ENCODE data around the gene VPS4B.
A peak's percentile ranks its signal among the peaks of the same experiment; 100 is the strongest.

The VPS4B gene

DNA sequence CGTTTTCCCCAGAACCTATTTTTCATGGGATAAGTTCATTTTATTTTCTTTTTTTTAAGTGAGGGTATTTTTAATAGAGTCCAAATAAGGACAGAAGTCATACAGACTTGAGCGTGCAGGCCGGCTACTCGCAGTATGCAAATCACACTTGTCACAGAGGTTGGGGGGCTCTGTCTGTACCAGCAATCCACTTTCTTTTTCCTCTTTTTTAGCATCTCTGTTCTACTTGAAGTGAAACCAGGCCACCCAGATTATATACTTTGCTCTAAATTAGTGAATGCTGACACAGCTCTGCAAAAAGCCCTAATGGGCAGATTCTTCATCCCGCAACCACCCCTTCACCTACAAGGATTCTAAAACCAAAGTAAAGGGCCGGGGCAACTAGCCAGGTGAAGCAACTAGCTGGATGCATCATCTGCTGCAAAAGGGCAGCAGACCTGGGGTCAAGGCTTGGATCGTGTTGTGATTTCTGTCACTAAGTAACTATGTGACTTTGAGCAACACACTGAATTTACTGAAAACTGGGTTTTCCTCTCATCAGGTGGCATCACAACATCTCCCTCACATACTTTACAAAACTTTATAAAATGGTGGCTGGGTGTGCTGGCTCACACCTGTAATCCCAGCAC is 73.7 kb downstream of the VPS4B start:
- no peak for DNase-seq (ENCODE audit: low read depth, low spot score)
- POLR2A ChIA-PET = no interaction called here
- TF ChIP-seq, protein P1, sequence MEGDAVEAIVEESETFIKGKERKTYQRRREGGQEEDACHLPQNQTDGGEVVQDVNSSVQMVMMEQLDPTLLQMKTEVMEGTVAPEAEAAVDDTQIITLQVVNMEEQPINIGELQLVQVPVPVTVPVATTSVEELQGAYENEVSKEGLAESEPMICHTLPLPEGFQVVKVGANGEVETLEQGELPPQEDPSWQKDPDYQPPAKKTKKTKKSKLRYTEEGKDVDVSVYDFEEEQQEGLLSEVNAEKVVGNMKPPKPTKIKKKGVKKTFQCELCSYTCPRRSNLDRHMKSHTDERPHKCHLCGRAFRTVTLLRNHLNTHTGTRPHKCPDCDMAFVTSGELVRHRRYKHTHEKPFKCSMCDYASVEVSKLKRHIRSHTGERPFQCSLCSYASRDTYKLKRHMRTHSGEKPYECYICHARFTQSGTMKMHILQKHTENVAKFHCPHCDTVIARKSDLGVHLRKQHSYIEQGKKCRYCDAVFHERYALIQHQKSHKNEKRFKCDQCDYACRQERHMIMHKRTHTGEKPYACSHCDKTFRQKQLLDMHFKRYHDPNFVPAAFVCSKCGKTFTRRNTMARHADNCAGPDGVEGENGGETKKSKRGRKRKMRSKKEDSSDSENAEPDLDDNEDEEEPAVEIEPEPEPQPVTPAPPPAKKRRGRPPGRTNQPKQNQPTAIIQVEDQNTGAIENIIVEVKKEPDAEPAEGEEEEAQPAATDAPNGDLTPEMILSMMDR (IDR thresholded peaks at IDR 0.05; ENCODE audit: insufficient read depth, low read length, missing control alignments) = no peak
- no peak overlapping the region for H3K4me3 ChIP-seq (ENCODE audit: low read depth, low read length)
- CTCF ChIA-PET = interaction anchor here (0.6 to 3.6 kb wide), 2 partner anchors 8 to 333 kb away, joined by 4 to 30 read pairs; no protein-coding TSS in a partner anchor

DNA sequence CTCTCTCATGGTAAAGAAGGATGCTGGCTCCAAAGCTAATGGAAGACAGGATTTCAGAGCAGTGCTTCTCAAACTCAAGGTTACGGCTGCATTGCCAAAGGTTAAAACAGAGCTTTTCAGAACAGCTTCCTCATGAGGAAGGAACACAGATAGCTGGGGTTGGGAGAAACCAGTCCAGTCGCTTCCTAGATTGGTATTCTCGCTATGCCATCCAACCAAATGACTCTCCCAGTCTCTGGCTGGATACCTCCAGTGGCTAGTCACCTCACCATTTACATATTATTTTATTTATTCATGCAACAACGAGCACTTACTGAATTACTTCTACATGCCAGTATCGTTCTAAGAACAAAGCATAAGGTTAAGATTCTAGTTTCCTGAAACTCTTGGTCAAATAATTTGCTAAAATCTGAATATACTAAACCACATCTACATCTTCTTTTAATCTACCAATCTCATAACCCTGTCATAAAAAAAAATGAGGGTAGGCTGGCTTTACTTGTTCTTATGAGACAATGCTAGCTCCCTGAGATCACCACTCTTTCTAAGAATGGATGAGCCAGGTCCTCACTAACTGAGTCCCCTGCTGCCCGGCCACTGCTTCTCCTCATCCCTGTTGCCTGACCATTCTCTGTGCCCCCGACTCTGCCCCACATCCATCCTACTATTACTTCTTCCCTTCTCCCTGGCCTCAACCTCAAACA is 75.6 kb downstream of the VPS4B start:
- TF ChIP-seq, protein P1 (IDR thresholded peaks at IDR 0.05; ENCODE audit: insufficient read depth, low read length, missing control alignments) = no peak
- POLR2A ChIA-PET = no interaction called here
- CTCF ChIA-PET = interaction anchor here (1.3 kb wide), 1 partner anchor 93 kb away, joined by 4 read pairs; no protein-coding TSS in a partner anchor
- no peak overlapping the region for H3K4me3 ChIP-seq (ENCODE audit: low read depth, low read length)
- no peak for DNase-seq (ENCODE audit: low read depth, low spot score)

DNA sequence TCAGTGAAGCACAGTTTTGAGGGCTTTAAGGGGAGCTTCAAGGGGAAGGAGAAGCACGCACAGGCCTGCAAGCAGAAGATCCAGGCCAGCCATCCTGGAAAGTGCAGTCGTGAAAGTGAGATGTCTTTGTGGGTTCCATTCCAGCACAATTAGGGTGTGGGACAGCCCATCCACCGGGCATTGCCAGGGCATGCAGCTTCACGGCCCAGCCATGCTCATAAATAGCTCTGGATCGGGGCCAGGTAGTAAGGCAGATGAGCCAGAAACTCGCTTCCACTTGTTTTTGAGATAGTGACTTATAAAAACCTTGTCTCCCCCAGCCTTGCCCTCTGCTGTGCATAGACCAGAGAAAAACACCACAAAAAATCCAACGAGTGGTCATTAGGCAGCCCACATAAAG is 76.2 kb downstream of the VPS4B start:
- DNase-seq (ENCODE audit: low read depth, low spot score) = no peak
- H3K4me3 ChIP-seq (ENCODE audit: low read depth, low read length) = no peak overlapping the region
- ChIA-PET CTCF (interaction anchor here (1.3 kb wide), 1 partner anchor 94 kb away, joined by 4 read pairs; no protein-coding TSS in a partner anchor), POLR2A (no interaction called here)
- TF ChIP-seq, protein P1 (IDR thresholded peaks at IDR 0.05; ENCODE audit: insufficient read depth, low read length, missing control alignments) = no peak

DNA sequence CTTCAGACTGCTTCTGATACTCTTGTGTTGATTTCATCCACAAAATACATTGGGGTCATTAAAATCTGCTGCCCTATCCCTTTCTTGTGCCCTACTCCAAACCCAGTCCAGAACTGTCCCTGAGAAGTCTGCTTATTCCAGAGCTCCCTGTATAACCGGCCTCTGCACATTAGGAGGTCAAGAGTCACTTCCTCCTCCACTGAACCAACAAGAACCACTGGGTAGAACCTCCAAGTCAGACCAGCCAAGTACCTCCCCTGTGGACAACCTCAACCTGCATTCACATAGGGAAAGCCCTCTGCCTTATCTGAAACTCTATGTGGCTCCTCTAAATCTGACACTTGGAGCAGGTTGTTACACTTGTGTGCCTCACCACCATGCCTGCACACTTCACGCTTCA is 77.4 kb downstream of the VPS4B start:
- TF ChIP-seq, protein P1 (IDR thresholded peaks at IDR 0.05; ENCODE audit: insufficient read depth, low read length, missing control alignments) = no peak
- H3K4me3 ChIP-seq (ENCODE audit: low read depth, low read length) = no peak overlapping the region
- DNase-seq (ENCODE audit: low read depth, low spot score) = no peak
- ChIA-PET POLR2A (no interaction called here), CTCF (interaction anchor here (1.2 to 8.1 kb wide), 3 partner anchors 94 to 213 kb away, joined by 3 to 70 read pairs (median 4); no protein-coding TSS in a partner anchor)

DNA sequence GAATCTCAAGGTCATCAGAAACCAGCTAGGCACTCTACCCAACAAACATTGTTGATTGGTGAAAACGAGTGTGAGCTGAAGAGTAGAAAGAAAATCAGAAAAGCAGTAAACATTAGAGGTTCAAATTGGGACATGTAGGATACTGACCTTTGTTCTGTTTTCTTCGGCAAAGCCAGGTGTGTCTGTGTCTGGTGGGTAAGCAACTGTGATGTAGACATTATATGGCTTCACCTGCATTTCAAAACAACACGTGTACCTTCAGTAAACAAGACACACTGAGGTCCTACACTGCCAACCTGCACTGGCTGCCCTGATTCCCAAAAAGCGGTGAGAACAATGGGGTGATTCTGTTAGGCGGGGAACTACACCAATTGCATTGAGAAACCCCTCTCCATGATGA is 78.0 kb downstream of the VPS4B start:
- TF ChIP-seq, protein P1 (IDR thresholded peaks at IDR 0.05; ENCODE audit: insufficient read depth, low read length, missing control alignments) = no peak
- ChIA-PET POLR2A (no interaction called here), CTCF (interaction anchor here (1.0 to 8.1 kb wide), 4 partner anchors 17 to 212 kb away, joined by 3 to 70 read pairs (median 3); no protein-coding TSS in a partner anchor)
- H3K4me3 ChIP-seq (ENCODE audit: low read depth, low read length) = no peak overlapping the region
- DNase-seq (ENCODE audit: low read depth, low spot score) = no peak

DNA sequence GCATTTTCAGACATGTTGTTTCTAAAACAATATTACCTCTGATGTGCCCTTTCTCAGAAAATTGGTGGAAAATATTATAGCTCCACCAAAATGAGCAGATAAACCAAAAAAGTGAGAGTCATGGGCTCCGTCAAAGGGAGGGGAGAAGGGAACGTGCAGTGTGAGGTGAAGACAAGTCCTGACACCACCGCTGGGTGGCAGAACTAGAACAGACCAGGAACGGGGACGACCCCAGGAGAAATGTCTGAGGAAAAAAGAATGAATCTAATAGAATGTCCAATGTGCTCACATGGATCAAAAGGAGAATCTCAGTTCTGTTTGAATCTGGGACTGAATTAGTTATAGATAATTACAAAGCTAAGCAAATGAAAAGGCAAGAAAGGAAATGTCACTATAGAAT is 80.1 kb downstream of the VPS4B start:
- TF ChIP-seq, protein P1 (IDR thresholded peaks at IDR 0.05; ENCODE audit: insufficient read depth, low read length, missing control alignments) = peak; percentile 45
- DNase-seq (ENCODE audit: low read depth, low spot score) = no peak
- ChIA-PET CTCF (interaction anchor here (0.6 to 8.1 kb wide), 13 partner anchors 8 to 528 kb away, joined by 3 to 70 read pairs (median 7); no protein-coding TSS in a partner anchor), POLR2A (no interaction called here)
- H3K4me3 ChIP-seq (ENCODE audit: low read depth, low read length) = no peak overlapping the region
